HEK293 (cell line): ENCODE measurements around the gene UXS1.

ENCODE experiments used
- CTCF ChIP-seq: fragments of 450-650 bp; formaldehyde crosslinking; IDR thresholded peaks from 2 replicates; pipeline ENCODE4 v1.5.1; 2016; ENCODE audit warnings: missing biosample characterization, missing genetic modification characterization
- GLIS1 ChIP-seq: fragments of 450-650 bp; formaldehyde crosslinking; IDR thresholded peaks from 2 replicates; pipeline ENCODE4 v1.5.1; 2016; ENCODE audit warnings: missing biosample characterization, missing genetic modification characterization
- INSM2 ChIP-seq: fragments of 450-650 bp; formaldehyde crosslinking; IDR thresholded peaks from 2 replicates; pipeline ENCODE4 v1.5.1; 2016; ENCODE audit warnings: missing biosample characterization, missing genetic modification characterization
- KLF16 ChIP-seq: fragments of 450-650 bp; formaldehyde crosslinking; IDR thresholded peaks from 2 replicates; pipeline ENCODE4 v1.5.1; 2017; ENCODE audit warnings: missing biosample characterization, missing genetic modification characterization
- REST ChIP-seq: fragments of 450-650 bp; formaldehyde crosslinking; IDR thresholded peaks from 2 replicates; pipeline ENCODE4 v1.5.1; 2016; ENCODE audit warnings: missing biosample characterization, missing genetic modification characterization
- ZBTB7A ChIP-seq: fragments of 450-650 bp; formaldehyde crosslinking; IDR thresholded peaks from 2 replicates; pipeline ENCODE4 v1.5.1; 2016; ENCODE audit warnings: low read depth, missing biosample characterization, missing genetic modification characterization
- ZNF146 ChIP-seq: fragments of 450-650 bp; formaldehyde crosslinking; IDR thresholded peaks from 2 replicates; pipeline ENCODE4 v1.5.1; 2016; ENCODE audit warnings: missing biosample characterization, missing genetic modification characterization
- ZNF426 ChIP-seq: fragments of 450-650 bp; formaldehyde crosslinking; IDR thresholded peaks from 2 replicates; pipeline ENCODE4 v1.5.1; 2017; ENCODE audit warnings: missing biosample characterization, missing genetic modification characterization, mild to moderate bottlenecking, inconsistent platforms, moderate library complexity
- ZNF449 ChIP-seq: fragments of 450-650 bp; formaldehyde crosslinking; IDR thresholded peaks from 2 replicates; pipeline ENCODE4 v1.5.1; 2017; ENCODE audit warnings: missing biosample characterization, mild to moderate bottlenecking, missing genetic modification characterization, moderate library complexity
- ZNF747 ChIP-seq: fragments of 450-650 bp; formaldehyde crosslinking; IDR thresholded peaks from 2 replicates; pipeline ENCODE4 v1.5.1; 2016; ENCODE audit warnings: missing biosample characterization, missing genetic modification characterization
- ZNF76 ChIP-seq: fragments of 450-650 bp; formaldehyde crosslinking; IDR thresholded peaks from 2 replicates; pipeline ENCODE4; 2016; ENCODE audit warnings: low read depth, missing biosample characterization, missing genetic modification characterization, borderline replicate concordance
- ZNF777 ChIP-seq: fragments of 450-650 bp; formaldehyde crosslinking; IDR thresholded peaks from 2 replicates; pipeline ENCODE4 v1.5.1; 2017; ENCODE audit warnings: missing biosample characterization, missing genetic modification characterization, borderline replicate concordance

GRCh38 chr2:106208874-106209273, 14.8 kb upstream of the UXS1 start:
- TF ChIP-seq ZNF426 (tag by site-specific recombination) = no peak
- TF ChIP-seq CTCF (tag by site-specific recombination) = no peak
- TF ChIP-seq ZNF449 (tag by site-specific recombination) = no peak
- no peak for TF ChIP-seq KLF16 (tag by site-specific recombination)
- TF ChIP-seq ZNF146 = no peak
- TF ChIP-seq GLIS1 (tag by site-specific recombination) = no peak
- TF ChIP-seq ZNF777 = no peak
- no peak for TF ChIP-seq ZBTB7A (tag by site-specific recombination)
- no peak for TF ChIP-seq ZNF76 (tag by site-specific recombination)
- TF ChIP-seq ZNF747 (tag by site-specific recombination) = no peak
- no peak for TF ChIP-seq INSM2 (tag by site-specific recombination)
- no peak for TF ChIP-seq REST (tag by site-specific recombination)
